IMR-90 (cell line): ENCODE results near the gene MYO1D. TPM values are rescaled to one million over a fixed set of nuclear protein-coding genes. Genes with fewer than 3 reads are reported as not detected.

Source experiments
- ATAC-seq: fragments of 200-7000 bp; cut with Tn5 transposase; 2 replicates; pipeline ENCODE4 v1.9.1; 2020; ENCODE audit warnings: low read depth, mild to moderate bottlenecking, moderate library complexity
- BruUV-seq: library from RNA; stranded (reverse); fragments of 400-500 nt; replicated peaks from 2 replicates; lab custom pipeline; 2021; lab: Mats Ljungman, UMichigan
- CTCF ChIA-PET: fragments of 300-600 bp; formaldehyde crosslinking; extraction: SDS; loops from one replicate; lab custom pipeline; 2021; ENCODE audit warnings: antibody characterized with exemption; lab: Yijun Ruan, JAX
- POLR2A ChIA-PET: fragments of 300-600 bp; sonication (Branson Sonifier 250); formaldehyde crosslinking; loops from one replicate; lab custom pipeline; 2022; ENCODE audit warnings: antibody characterized with exemption; ENCODE audit not compliant: unreplicated experiment; lab: Charles Lee
- DNase-seq: peaks from one replicate; pipeline ENCODE4 v3.0.0; 2013
- H2AFZ ChIP-seq: replicated peaks from 2 replicates; pipeline ENCODE3; 2013; ENCODE audit warnings: low read length, mild to moderate bottlenecking; ENCODE audit not compliant: poor library complexity
- H2AK5ac ChIP-seq: 2 replicates; pipeline ENCODE4 v1.6.1; 2013; ENCODE audit warnings: low read depth, low read length, inconsistent platforms
- H2AK9ac ChIP-seq: replicated peaks from 2 replicates; pipeline ENCODE3; 2013; ENCODE audit warnings: mild to moderate bottlenecking, low read depth, low read length, moderate library complexity; ENCODE audit not compliant: poor library complexity
- H2BK120ac ChIP-seq: 2 replicates; pipeline ENCODE4 v1.6.1; 2013; ENCODE audit warnings: low read depth, low read length, inconsistent platforms
- H2BK15ac ChIP-seq: 3 replicates; pipeline ENCODE4 v1.6.1; 2013; ENCODE audit warnings: low read depth, low read length, inconsistent platforms
- H2BK20ac ChIP-seq: 2 replicates; pipeline ENCODE4 v1.6.1; 2013; ENCODE audit warnings: low read depth, mild to moderate bottlenecking, inconsistent platforms, low read length, moderate library complexity
- H2BK5ac ChIP-seq: 2 replicates; pipeline ENCODE4 v1.6.1; 2013; ENCODE audit warnings: mild to moderate bottlenecking, low read depth, low read length, inconsistent platforms; ENCODE audit not compliant: poor library complexity, severe bottlenecking
- H3K14ac ChIP-seq: replicated peaks from 2 replicates; pipeline ENCODE4 v1.6.1; 2013; ENCODE audit warnings: low read depth, low read length, inconsistent platforms
- H3K18ac ChIP-seq: 2 replicates; pipeline ENCODE4 v1.6.1; 2013; ENCODE audit warnings: low read depth, low read length, control low read depth
- H3K23ac ChIP-seq: 2 replicates; pipeline ENCODE4 v1.6.1; 2013; ENCODE audit warnings: low read depth, low read length, inconsistent platforms
- H3K27ac ChIP-seq: 2 replicates; pipeline ENCODE4 v1.5.1; 2013; ENCODE audit warnings: mild to moderate bottlenecking, control low read depth, low read length; ENCODE audit not compliant: insufficient read depth
- H3K27me3 ChIP-seq: 2 replicates; pipeline ENCODE4 v1.6.1; 2013; ENCODE audit warnings: low read length; ENCODE audit not compliant: control insufficient read depth, insufficient read depth
- H3K36me3 ChIP-seq: 2 replicates; pipeline ENCODE4 v1.6.1; 2013; ENCODE audit warnings: low read length, mixed read lengths; ENCODE audit not compliant: control insufficient read depth, insufficient read depth
- H3K4ac ChIP-seq: 2 replicates; pipeline ENCODE4 v1.6.1; 2013; ENCODE audit warnings: low read depth, low read length, inconsistent platforms
- H3K4me1 ChIP-seq: 2 replicates; pipeline ENCODE4 v1.6.1; 2013; ENCODE audit warnings: low read length, mixed read lengths; ENCODE audit not compliant: control insufficient read depth, insufficient read depth
- H3K4me2 ChIP-seq: 2 replicates; pipeline ENCODE4 v1.6.1; 2013; ENCODE audit warnings: low read depth, mild to moderate bottlenecking, control low read depth, low read length, moderate library complexity
- H3K4me3 ChIP-seq: 2 replicates; pipeline ENCODE4 v1.5.1; 2013; ENCODE audit warnings: low read depth, mild to moderate bottlenecking, control low read depth, low read length, moderate library complexity; ENCODE audit not compliant: insufficient read depth
- H3K56ac ChIP-seq: 2 replicates; pipeline ENCODE4 v1.6.1; 2013; ENCODE audit warnings: low read length, inconsistent platforms; ENCODE audit not compliant: insufficient read depth; ENCODE audit errors: extremely low read depth
- H3K79me1 ChIP-seq, 2 experiments: 2 replicates each; pipeline ENCODE4 v1.6.1; 2013; ENCODE audit warnings: low read length in 2 of 2, inconsistent platforms in 1 of 2, low read depth in 1 of 2
- H3K9ac ChIP-seq: 2 replicates; pipeline ENCODE4 v1.6.1; 2013; ENCODE audit warnings: low read depth, low read length, control low read depth
- H3K9me1 ChIP-seq: 2 replicates; pipeline ENCODE4 v1.6.1; 2013; ENCODE audit warnings: low read length, inconsistent platforms; ENCODE audit not compliant: insufficient read depth
- H3K9me3 ChIP-seq: 2 replicates; pipeline ENCODE4 v1.6.1; 2013; ENCODE audit warnings: low read length; ENCODE audit not compliant: control insufficient read depth, insufficient read depth
- H4K20me1 ChIP-seq: 2 replicates; pipeline ENCODE4 v1.6.1; 2013; ENCODE audit warnings: low read length, inconsistent platforms; ENCODE audit not compliant: insufficient read depth
- H4K5ac ChIP-seq: 2 replicates; pipeline ENCODE4 v1.6.1; 2013; ENCODE audit warnings: mild to moderate bottlenecking, low read depth, low read length, control low read depth
- H4K8ac ChIP-seq, 2 experiments: 2 replicates each; pipeline ENCODE4 v1.6.1; 2013; ENCODE audit warnings: low read depth in 2 of 2, low read length in 2 of 2, control low read depth in 1 of 2, inconsistent platforms in 1 of 2
- H4K91ac ChIP-seq: 2 replicates; pipeline ENCODE4 v1.6.1; 2013; ENCODE audit warnings: low read depth, low read length, inconsistent platforms; ENCODE audit not compliant: insufficient read depth
- BHLHE40 ChIP-seq: fragments of 150-350 bp; IDR thresholded peaks from 2 replicates; pipeline ENCODE4 v1.6.1; 2016; ENCODE audit warnings: mild to moderate bottlenecking, low read depth, low read length
- CTCF ChIP-seq: conservative IDR thresholded peaks from 2 replicates; pipeline ENCODE4 v1.5.1; 2012; ENCODE audit warnings: mild to moderate bottlenecking, low read depth, low read length, improper control_type of control experiment
- FOS ChIP-seq: fragments of 150-350 bp; IDR thresholded peaks from 2 replicates; pipeline ENCODE4 v1.6.1; 2016; ENCODE audit warnings: low read depth, low read length
- MAFK ChIP-seq: IDR thresholded peaks from 2 replicates; pipeline ENCODE4 v1.6.1; 2012; ENCODE audit warnings: low read depth, low read length, improper control_type of control experiment
- MAZ ChIP-seq: IDR thresholded peaks from 2 replicates; pipeline ENCODE4 v1.6.1; 2012; ENCODE audit warnings: low read depth, mild to moderate bottlenecking, low read length, improper control_type of control experiment, moderate library complexity, borderline replicate concordance
- MXI1 ChIP-seq: IDR thresholded peaks from 2 replicates; pipeline ENCODE4 v1.6.1; 2012; ENCODE audit warnings: low read depth, mild to moderate bottlenecking, low read length, moderate library complexity, borderline replicate concordance
- NFE2L2 ChIP-seq: fragments of 150-350 bp; IDR thresholded peaks from 2 replicates; pipeline ENCODE4 v1.6.1; 2016; ENCODE audit warnings: low read depth, mild to moderate bottlenecking, low read length
- POLR2A ChIP-seq: IDR thresholded peaks from 2 replicates; pipeline ENCODE4 v1.6.1; 2012; ENCODE audit warnings: mild to moderate bottlenecking, low read depth, low read length
- RAD21 ChIP-seq: IDR thresholded peaks from 2 replicates; pipeline ENCODE4 v1.6.1; 2012; ENCODE audit warnings: low read length, improper control_type of control experiment
- RCOR1 ChIP-seq: IDR thresholded peaks from 2 replicates; pipeline ENCODE4 v1.6.1; 2012; ENCODE audit warnings: mild to moderate bottlenecking, low read length, improper control_type of control experiment; ENCODE audit not compliant: insufficient replicate concordance
- RFX5 ChIP-seq: IDR thresholded peaks from 2 replicates; pipeline ENCODE4 v1.8.0; 2012; ENCODE audit warnings: low read depth, mild to moderate bottlenecking, low read length, moderate library complexity
- SMC3 ChIP-seq: fragments of 150-350 bp; IDR thresholded peaks from 2 replicates; pipeline ENCODE4 v1.6.1; 2016; ENCODE audit warnings: low read depth, mild to moderate bottlenecking, antibody characterized with exemption, low read length, moderate library complexity
- USF2 ChIP-seq: fragments of 150-350 bp; IDR thresholded peaks from 2 replicates; pipeline ENCODE4 v1.6.1; 2017; ENCODE audit warnings: mild to moderate bottlenecking, antibody characterized with exemption, low read length, low read depth
- whole genome bisulfite sequencing, 2 experiments: methylation state at CpG; one replicate each; pipeline versions ENCODE4 v1.1.5 to v1.1.7; 2013; ENCODE audit warnings: missing lambda C conversion rate in 2 of 2; ENCODE audit not compliant: insufficient read length in 1 of 2; ENCODE audit errors: extremely low coverage in 2 of 2; 5-methylcytosine and 5-hydroxymethylcytosine counted together
- dilution Hi-C: fragments of 300-500 bp; cut with HindIII; formaldehyde crosslinking; loops from one replicate; pipeline ENCODE4 v1.14.3; 2018; ENCODE audit warnings: low sequenced_read_pairs; ENCODE audit not compliant: unreplicated experiment
- in situ Hi-C: fragments of 300-500 bp; cut with MboI; formaldehyde crosslinking; loops from 3 replicates; pipeline ENCODE4 v1.14.3; 2019; ENCODE audit warnings: low sequenced_read_pairs, inconsistent platforms, mixed read lengths
- intact Hi-C: fragments of 100-400 bp; cut with micrococcal nuclease; formaldehyde crosslinking; loops from 2 replicates; pipeline ENCODE4 v1.10.0; 2022
- polyA plus RNA-seq, 3 experiments: library from polyadenylated mRNA; depleted of rRNA; stranded (reverse); fragments of >200 nt; gene quantifications; 2 replicates each; pipeline ENCODE4 v1.2.3, GENCODE V29; 2012; ENCODE audit warnings: low replicate concordance in 1 of 3
- total RNA-seq: library from RNA; depleted of rRNA; stranded (reverse); fragments of >200 nt; gene quantifications from 2 replicates; pipeline ENCODE4 v1.2.3, GENCODE V29; 2012

The MYO1D gene
- total and polyA plus RNA-seq, 2 of the 4 experiments (the other 2 are of a cell fraction): 0.63 to 0.90 TPM

- dilution Hi-C loops: no loop called here
- H2BK120ac ChIP-seq: no peak overlapping the region
- BruUV-seq: no TSS peak
- no peak overlapping the region for H2BK15ac ChIP-seq
- H3K4me1 ChIP-seq: no peaks in the 10 kb centered on the region
- no peak overlapping the region for H2BK5ac ChIP-seq
- in situ Hi-C loops: no loop called here
- H3K4ac ChIP-seq: no peak overlapping the region
- no peak overlapping the region for H3K56ac ChIP-seq
- no peak overlapping the region for H3K14ac ChIP-seq
- no peak overlapping the region for H2BK20ac ChIP-seq
- H3K9me1 ChIP-seq: no peaks in the 10 kb centered on the region
- intact Hi-C loops: no loop called here
- WGBS, 2 experiments: no CpG with 5 or more reads among the region's 2 CpGs
- H3K27me3 ChIP-seq: no peaks in the 10 kb centered on the region; the same call in 1 of the 2 replicates
- no peak overlapping the region for H3K18ac ChIP-seq
- H4K20me1 ChIP-seq: no peaks in the 10 kb centered on the region
- no peak overlapping the region for H4K5ac ChIP-seq
- H3K23ac ChIP-seq: no peak overlapping the region
- no peak overlapping the region for H2AK9ac ChIP-seq
- H3K4me2 ChIP-seq: no peak overlapping the region
- ChIA-PET CTCF (interaction anchor here (0.6 kb wide), 1 partner anchor 13 kb away, joined by 6 read pairs; no protein-coding TSS in a partner anchor), POLR2A (no interaction called here)
- H3K79me1 ChIP-seq: no peaks in the 10 kb centered on the region
- no peak overlapping the region for H3K27ac ChIP-seq
- no peak overlapping the region for H4K91ac ChIP-seq
- no peak overlapping the region for H2AFZ ChIP-seq
- H3K4me3 ChIP-seq: no peak overlapping the region
- H2AK5ac ChIP-seq: no peak overlapping the region
- no peaks in the 10 kb centered on the region for H3K9me3 ChIP-seq
- TF ChIP-seq RCOR1 (no peak), POLR2A (no peak), RFX5 (no peak), MAFK (no peak), FOS (no peak), MAZ (no peak), USF2 (no peak), MXI1 (no peak), NFE2L2 (no peak), RAD21 (no peak), CTCF (no peak), SMC3 (no peak), BHLHE40 (no peak)
- H4K8ac ChIP-seq: no peak overlapping the region
- ATAC-seq: no peak
- no peak overlapping the region for H3K9ac ChIP-seq
- H3K36me3 ChIP-seq: no peaks in the 10 kb centered on the region
- DNase-seq: no peak
These were observed 28.9 kb downstream of the MYO1D start for GRCh38 chr17:32847977-32848376.
